OCI-LY7 (cell line): ENCODE measurements around the gene NOTCH3.

Experiments used
- CTCF ChIP-seq: fragments of 200-600 bp; sonication (generic); conservative IDR thresholded peaks from 2 replicates; pipeline ENCODE4 v1.5.1; 2014; ENCODE audit warnings: mild to moderate bottlenecking, antibody characterized with exemption, low read length, moderate library complexity, mixed read lengths
- EZH2phosphoT487 ChIP-seq: fragments of 200-600 bp; sonication (generic); IDR thresholded peaks from 2 replicates; pipeline ENCODE4 v1.6.1; 2018; ENCODE audit warnings: low read depth, borderline replicate concordance, mild to moderate bottlenecking, mixed run types, antibody characterized with exemption, low read length, moderate library complexity, mixed read lengths

GRCh38 chr19:15112385-15112784 lies 88.4 kb downstream of the NOTCH3 start:
- TF ChIP-seq CTCF: peak; percentile 37
- TF ChIP-seq EZH2phosphoT487: no peak
